GM19351 (cell line): ENCODE results near the gene ZNF615.
"Not testable (repeated sequence)": the region's sequence is repeated elsewhere in the genome, so short reads cannot be mapped to it uniquely, and the experiment has no call there.

ENCODE experiments used
- ATAC-seq: cut with Tn5 transposase; IDR thresholded peaks from one replicate; pipeline ENCODE4 v1.9.1; 2021; ENCODE audit warnings: mild to moderate bottlenecking, moderate library complexity; ENCODE audit not compliant: unreplicated experiment

The ZNF615 gene

DNA sequence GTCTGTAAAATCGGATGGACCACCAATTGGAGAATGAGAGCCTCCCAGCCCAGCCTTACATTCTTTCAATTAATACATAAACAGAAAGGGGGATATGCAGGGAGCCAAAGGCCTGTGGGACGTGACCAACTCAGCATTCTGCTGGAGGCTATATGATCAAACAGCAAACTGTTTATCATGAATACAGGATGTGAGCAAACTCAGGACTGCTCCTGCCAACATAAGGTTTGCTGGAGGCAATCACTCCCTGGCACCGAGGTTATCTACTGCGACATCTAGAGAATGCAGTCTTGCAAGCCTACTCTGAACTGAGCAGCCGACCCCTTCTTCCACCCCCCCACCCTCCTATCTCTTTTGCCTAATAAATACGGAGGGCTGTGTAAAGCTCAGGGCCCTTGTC, 27.1 kb downstream of the ZNF615 start:
- ATAC-seq, result not testable (repeated sequence)

- no peak for ATAC-seq
Measured at GRCh38 chr19:51980116-51980736, 27.8 kb downstream of the ZNF615 start.

GRCh38 chr19:51978882-51979281, 29.1 kb downstream of the ZNF615 start:
- ATAC-seq, result no peak

- ATAC-seq, result no peak
Measured at GRCh38 chr19:51977346-51977745, 30.7 kb downstream of the ZNF615 start.

GRCh38 chr19:51976852-51977251, 31.2 kb downstream of the ZNF615 start:
- no peak for ATAC-seq

- not testable (repeated sequence) for ATAC-seq
Measured at GRCh38 chr19:51975787-51976186, 32.2 kb downstream of the ZNF615 start.

DNA sequence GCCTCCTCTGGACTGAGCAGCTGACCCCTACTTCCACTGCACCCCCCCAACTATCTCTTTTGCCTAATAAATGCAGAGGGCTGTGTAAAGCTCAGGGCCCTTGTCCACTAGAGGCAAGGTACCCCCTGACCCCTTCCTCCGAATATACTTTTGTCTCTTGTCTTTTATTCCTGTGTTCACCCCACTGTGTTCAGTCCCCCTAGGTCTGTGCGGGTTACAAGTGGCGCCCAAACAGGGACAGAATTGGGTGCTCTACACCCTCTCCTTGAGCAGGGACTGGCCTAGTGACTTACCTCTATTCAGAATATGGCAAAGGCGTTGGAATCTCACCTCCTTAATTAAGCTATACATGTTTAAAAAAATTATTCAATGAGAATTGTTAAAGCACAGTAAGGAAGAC, 36.4 kb downstream of the ZNF615 start:
- ATAC-seq, result no peak

DNA sequence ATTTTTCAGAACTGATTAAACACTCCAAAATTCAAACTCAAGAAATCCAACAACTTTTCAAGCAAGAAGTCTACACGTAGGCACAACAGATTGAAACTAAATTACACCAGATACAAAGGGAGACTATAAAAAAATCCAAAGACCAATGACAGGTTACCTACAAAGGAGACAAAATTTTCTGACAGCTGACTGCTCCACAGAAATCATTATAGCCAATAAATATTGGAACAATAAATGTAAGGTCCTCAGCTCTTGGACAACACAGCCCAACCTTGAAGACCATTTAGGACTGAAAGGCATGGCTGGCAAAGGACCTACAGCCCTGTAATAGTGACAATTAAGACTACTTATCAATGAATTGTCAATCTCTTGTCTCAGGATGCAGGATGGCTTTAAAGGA, 37.3 kb downstream of the ZNF615 start:
- no peak for ATAC-seq

DNA sequence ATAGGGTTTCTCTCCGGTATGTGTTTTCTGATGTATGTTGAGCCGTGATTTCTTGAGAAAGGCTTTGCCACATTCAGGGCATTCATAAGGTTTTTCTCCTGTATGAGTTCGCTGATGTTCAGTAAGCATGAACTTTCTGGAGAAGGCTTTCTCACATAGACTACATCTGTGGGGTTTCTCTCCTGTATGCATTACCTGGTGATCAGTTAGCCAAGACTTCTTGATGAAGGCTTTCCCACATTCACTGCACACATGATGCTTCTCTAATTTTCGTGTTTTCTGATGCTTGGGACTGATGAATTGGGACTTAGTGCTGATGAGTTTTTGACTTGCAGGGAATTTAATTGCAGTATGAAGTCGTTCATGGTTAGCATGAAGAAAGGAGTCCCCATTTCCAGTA, 42.4 kb downstream of the ZNF615 start:
- ATAC-seq, result no peak

- ATAC-seq, result not testable (repeated sequence)
Measured at GRCh38 chr19:51960621-51961233, 47.3 kb downstream of the ZNF615 start.

DNA sequence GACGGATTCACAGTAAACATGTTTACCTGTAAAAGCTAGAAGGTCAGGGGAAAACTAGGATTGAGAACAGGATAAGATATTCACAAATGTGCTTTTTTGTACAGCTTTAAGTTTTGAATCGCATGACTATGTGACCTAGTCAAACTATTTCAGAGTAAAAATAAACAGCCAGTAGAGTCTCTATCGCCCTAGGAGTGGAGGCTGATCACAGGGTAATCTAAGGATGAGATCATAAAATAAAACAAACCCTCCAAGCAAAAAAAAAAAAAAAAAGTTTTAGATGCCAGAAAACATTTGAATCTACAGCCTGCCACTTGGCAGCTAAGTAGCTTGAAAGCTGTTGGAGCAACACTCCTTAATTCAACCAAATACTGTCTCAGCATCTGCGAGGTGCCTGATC, 48.2 kb downstream of the ZNF615 start:
- ATAC-seq, result no peak

- not testable (repeated sequence) for ATAC-seq
Measured at GRCh38 chr19:51957846-51958245, 50.2 kb downstream of the ZNF615 start.

DNA sequence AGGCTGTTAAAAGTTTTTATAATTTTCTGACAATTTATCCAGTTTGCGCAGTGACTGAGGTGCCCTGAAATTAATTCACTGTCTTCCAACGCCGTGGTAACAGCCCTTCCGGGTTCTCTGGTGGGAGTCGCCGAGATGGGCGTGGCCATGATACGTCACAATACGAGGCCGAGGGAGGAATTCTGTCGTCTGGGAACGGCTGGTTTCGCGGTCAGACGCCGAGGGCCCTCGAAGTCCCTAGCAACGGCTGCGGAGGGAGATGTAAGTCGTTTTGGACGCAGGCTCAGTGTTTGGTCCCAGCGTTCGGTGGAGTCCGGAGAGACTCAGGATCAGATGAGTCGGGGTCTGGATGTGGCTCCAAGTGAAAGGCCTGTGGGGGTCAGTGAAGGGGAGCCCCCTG, 59.0 kb downstream of the ZNF615 start:
- ATAC-seq, result no peak

GRCh38 chr19:51946602-51947001, 61.4 kb downstream of the ZNF615 start:
- ATAC-seq, result no peak

GRCh38 chr19:51944798-51945552, 63.0 kb downstream of the ZNF615 start:
- no peak for ATAC-seq
